IPS-15b (cell line): Measurements from ENCODE around the gene DIP2A.
"Not testable (repeated sequence)": the region's sequence is repeated elsewhere in the genome, so short reads cannot be mapped to it uniquely, and the experiment has no call there.

Source experiments
- H3K27me3 ChIP-seq: one replicate; pipeline ENCODE4 v1.6.1; 2013; ENCODE audit warnings: low read length; ENCODE audit not compliant: control insufficient read depth, insufficient read depth
- H3K36me3 ChIP-seq: one replicate; pipeline ENCODE4 v1.6.1; 2013; ENCODE audit warnings: low read length; ENCODE audit not compliant: control insufficient read depth, insufficient read depth
- H3K4me1 ChIP-seq: one replicate; pipeline ENCODE4 v1.6.1; 2013; ENCODE audit warnings: mild to moderate bottlenecking, low read length; ENCODE audit not compliant: control insufficient read depth, insufficient read depth
- H3K4me3 ChIP-seq: one replicate; pipeline ENCODE4 v1.5.1; 2013; ENCODE audit warnings: low read depth, low read length
- H3K9ac ChIP-seq: one replicate; pipeline ENCODE4 v1.6.1; 2013; ENCODE audit warnings: low read depth, mild to moderate bottlenecking, low read length
- H3K9me3 ChIP-seq: one replicate; pipeline ENCODE4 v1.6.1; 2013; ENCODE audit warnings: mild to moderate bottlenecking, low read length; ENCODE audit not compliant: control insufficient read depth, insufficient read depth

Gene DIP2A

DNA sequence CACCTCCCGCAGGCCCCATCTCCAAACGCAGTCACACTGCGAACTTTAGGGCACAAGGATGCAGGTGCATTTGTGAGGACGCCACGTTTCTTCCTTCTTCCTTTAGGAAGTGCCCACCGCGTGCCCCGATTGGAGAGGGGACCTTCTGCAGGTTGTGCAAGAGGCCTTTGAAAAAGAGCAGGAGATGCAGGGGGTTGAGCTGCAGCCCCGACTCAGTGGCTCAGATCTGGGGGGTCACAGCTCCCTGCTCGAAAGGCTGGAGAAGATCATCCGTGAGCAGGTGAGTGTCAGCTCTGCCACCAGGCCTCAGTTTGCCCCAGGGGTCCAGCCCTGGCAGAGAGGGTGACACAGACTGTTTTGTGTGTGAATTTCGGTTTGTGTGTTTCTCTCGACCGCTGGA is 31.2 kb upstream of the DIP2A start:
- H3K4me1 ChIP-seq, result peaks cover 2% of the 10 kb centered on the region
- H3K4me3 ChIP-seq, result no peak overlapping the region
- H3K9ac ChIP-seq, result peak overlapping the region; percentile 16
- H3K36me3 ChIP-seq, result peaks cover 38% of the 10 kb centered on the region
- H3K27me3 ChIP-seq, result no peaks in the 10 kb centered on the region
- H3K9me3 ChIP-seq, result no peaks in the 10 kb centered on the region

DNA sequence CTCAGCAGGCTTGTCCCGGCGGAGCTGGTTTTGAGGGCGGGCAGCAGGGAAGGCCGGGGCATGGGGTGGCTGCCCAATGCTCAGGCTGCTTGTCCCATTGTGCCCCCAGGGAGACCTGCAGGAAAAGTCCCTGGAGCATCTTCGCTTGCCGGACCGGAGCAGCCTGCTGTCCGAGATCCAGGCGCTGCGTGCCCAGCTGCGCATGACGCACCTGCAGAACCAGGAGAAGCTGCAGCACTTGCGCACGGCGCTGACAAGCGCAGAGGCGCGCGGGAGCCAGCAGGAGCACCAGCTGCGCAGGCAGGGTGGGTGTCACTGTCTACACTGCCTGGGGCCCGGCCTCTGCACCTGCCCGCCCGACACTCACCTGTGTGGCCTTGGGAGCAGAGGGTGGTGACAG is 30.4 kb upstream of the DIP2A start:
- Histone ChIP-seq H3K4me3 (no peak overlapping the region), H3K9me3 (no peaks in the 10 kb centered on the region), H3K4me1 (no peaks in the 10 kb centered on the region), H3K27me3 (no peaks in the 10 kb centered on the region), H3K36me3 (peaks cover 38% of the 10 kb centered on the region), H3K9ac (no peak overlapping the region)

DNA sequence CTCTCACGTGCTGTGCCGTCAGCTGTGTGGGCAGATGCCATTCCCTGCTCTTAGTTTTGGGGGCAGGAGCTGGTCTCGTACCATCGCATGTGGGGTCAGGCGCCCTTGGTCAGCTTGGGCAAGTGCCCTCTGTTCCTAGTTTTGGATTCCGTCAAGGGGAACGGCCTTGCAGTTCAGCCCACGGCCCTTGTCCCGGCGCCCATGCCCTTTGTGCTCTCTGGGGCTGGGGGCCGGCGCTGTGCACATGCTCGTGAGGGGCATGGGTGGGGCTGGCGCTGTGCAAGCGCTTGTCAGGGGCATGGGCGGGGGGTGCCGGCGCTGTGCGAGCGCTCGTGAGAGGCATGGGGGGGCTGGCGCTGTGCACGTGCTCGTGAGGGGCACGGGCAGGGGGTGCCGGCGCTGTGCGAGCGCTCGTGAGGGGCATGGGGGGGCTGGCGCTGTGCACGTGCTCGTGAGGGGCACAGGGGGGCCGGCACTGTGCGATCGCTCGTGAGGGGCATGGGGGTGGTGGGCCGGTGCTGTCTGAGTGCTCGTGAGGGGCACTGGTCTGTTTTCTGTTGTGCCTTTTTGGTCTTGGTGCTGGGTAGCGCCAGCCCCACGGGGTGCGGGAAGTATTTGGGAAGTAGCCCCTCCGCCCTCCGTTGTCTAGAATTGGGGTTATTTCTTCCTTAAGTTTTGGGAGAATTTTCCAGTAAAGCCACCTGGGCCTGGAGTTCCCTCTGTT is 29.5 kb upstream of the DIP2A start:
- Histone ChIP-seq H3K36me3 (peaks cover 35% of the 10 kb centered on the region), H3K9ac (no peak overlapping the region), H3K9me3 (no peaks in the 10 kb centered on the region), H3K4me3 (no peak overlapping the region), H3K4me1 (no peaks in the 10 kb centered on the region), H3K27me3 (no peaks in the 10 kb centered on the region)

DNA sequence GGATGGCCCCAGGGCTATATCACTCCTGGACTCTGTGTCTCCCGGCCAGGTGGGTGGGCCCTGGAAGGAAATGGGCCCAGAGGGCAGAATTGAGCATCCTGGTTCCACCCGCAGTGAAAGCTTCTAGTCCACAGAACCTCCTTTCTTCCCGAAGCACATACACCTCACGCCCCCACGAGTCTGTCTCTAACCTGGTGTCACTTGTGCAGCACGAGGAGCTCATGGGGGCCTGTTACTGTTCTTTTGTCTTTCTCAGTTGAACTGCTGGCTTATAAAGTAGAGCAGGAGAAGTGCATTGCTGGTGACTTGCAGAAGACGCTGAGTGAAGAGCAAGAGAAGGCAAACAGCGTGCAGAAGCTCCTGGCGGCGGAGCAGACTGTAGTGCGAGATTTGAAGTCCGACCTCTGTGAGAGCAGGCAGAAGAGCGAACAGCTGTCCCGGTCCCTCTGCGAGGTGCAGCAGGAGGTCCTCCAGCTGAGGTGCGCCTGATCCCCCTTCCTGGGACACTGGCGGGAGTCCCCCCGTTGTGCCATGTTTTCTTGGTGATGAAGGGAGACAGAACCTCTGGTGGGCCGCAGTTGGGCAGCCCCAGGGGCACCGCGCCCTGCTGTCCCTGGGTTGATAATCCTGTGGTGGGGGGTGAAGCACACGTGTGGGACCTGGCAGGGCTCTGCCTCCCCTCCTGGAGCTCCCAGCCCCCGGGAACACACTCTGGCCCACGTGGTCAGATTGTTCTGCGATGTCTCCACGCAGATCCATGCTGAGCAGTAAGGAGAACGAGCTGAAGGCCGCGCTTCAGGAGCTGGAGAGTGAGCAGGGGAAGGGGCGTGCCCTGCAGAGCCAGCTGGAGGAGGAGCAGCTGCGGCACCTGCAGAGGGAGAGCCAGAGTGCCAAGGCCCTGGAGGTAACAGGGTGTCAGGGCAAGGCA is 28.7 kb upstream of the DIP2A start:
- H3K27me3 ChIP-seq, result no peaks in the 10 kb centered on the region
- peaks cover 41% of the 10 kb centered on the region for H3K36me3 ChIP-seq
- H3K4me3 ChIP-seq, result no peak overlapping the region
- no peaks in the 10 kb centered on the region for H3K9me3 ChIP-seq
- no peak overlapping the region for H3K9ac ChIP-seq
- H3K4me1 ChIP-seq, result no peaks in the 10 kb centered on the region

DNA sequence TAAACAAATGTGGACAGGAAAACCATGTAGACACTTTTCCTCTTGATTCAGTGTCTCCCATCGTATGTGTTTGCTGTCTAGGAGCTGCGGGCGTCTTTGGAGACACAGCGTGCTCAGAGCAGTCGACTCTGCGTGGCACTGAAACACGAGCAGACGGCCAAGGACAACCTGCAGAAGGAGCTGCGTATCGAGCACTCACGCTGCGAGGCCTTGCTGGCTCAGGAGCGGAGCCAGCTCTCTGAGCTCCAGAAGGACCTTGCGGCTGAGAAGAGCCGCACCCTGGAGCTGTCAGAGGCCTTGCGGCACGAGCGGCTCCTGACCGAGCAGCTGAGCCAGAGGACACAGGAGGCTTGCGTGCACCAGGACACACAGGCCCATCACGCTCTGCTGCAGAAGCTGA is 27.2 kb upstream of the DIP2A start:
- Histone ChIP-seq H3K36me3 (peaks cover 46% of the 10 kb centered on the region), H3K9ac (no peak overlapping the region), H3K4me3 (no peak overlapping the region), H3K4me1 (no peaks in the 10 kb centered on the region), H3K27me3 (no peaks in the 10 kb centered on the region), H3K9me3 (no peaks in the 10 kb centered on the region)

DNA sequence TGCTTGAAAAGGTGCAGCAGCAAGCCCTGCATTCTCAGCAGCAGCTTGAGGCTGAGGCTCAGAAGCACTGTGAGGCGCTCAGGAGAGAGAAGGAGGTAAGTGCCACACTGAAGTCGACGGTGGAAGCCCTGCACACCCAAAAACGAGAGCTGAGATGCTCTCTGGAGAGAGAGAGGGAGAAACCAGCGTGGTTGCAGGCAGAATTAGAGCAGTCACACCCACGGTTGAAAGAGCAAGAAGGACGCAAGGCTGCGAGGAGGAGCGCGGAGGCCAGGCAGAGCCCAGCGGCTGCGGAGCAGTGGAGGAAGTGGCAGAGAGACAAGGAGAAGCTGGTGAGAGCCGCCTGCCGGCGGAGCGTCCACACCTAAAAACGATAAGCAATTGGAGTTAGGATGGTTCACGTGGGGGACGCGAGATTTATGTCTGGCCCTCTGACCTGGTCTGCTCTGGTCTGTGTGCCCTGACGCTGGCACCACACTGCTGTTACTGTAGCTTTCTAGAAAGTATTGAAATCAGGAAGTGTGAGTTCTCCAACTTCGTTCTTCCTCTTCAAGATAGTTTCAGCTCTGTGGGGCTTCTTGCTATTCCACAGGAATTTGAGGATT is 26.7 kb upstream of the DIP2A start:
- Histone ChIP-seq H3K4me1 (no peaks in the 10 kb centered on the region), H3K27me3 (no peaks in the 10 kb centered on the region), H3K36me3 (peaks cover 48% of the 10 kb centered on the region), H3K9ac (no peak overlapping the region), H3K9me3 (no peaks in the 10 kb centered on the region), H3K4me3 (no peak overlapping the region)

DNA sequence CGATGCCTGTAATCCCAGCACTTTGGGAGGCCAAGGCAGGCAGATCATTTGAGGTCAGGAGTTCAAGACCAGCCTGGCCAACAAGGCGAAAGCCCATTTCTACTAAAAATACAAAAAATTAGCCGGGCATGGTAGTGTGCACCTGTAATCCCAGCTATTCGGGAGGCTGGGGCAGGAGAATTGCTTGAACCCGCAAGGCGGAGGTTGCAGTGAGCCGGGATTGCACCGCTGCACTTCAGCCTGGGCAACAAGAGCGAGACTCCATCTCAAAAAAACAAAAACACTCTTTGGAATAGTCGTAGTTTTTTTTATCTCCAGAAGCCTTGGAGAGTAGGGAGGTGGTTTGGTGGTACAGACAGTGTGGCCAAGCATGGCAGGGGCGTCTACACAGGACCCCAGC is 25.6 kb upstream of the DIP2A start:
- H3K36me3 ChIP-seq, result peaks cover 47% of the 10 kb centered on the region
- not testable (repeated sequence) for H3K4me3 ChIP-seq, H3K9me3 ChIP-seq, H3K9ac ChIP-seq, H3K4me1 ChIP-seq, H3K27me3 ChIP-seq

DNA sequence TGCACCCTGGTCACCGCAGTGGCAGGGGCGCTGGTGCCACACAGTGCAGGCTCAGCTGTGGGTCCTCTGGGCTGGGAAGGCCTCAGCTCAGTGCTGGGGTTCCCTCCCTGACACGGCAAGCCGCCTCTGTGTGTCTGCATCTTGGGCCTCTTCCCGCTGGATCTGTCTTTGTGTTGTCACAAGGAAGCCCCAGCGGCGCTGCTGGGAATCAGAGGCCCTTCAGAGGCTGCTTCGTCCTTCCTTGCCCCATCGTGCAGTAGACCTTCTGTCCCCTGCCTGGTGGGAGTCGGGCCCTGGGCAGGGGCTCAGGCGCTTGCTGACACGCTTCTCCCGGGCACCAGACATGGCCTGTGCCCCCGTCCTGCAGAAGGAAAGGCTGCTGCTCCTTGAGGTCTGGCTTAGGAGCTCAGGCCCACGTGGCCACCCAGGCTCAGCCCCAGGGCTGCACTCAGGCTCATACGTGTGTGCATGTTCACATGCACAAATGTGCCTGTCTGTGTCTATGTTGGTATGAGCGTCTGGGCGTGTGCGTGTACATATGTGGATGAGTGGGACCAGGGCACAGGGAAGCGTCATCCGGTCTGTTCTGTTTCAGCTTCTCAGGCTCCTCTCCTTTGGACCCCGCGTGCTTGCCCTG is 24.3 kb upstream of the DIP2A start:
- Histone ChIP-seq H3K36me3 (peaks cover 52% of the 10 kb centered on the region), H3K9me3 (no peaks in the 10 kb centered on the region), H3K27me3 (no peaks in the 10 kb centered on the region), H3K9ac (no peak overlapping the region), H3K4me3 (no peak overlapping the region), H3K4me1 (no peaks in the 10 kb centered on the region)

DNA sequence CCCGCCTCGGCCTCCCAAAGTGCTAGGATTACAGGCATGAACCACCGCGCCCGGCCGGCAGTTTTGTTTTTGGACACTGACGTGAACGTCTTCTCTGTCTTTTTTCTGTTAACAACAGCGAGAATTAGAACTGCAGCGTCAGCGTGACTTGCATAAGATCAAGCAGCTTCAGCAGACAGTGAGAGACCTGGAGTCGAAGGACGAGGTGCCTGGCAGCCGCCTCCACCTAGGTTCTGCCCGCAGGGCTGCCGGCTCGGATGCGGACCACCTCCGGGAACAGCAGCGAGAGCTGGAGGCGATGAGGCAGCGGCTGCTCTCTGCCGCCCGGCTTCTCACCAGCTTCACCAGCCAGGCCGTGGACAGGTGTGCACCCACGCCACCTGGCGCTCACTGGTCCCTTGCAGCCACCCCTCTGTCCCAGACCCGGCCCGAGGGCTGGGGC is 22.9 kb upstream of the DIP2A start:
- no peaks in the 10 kb centered on the region for H3K9me3 ChIP-seq
- H3K27me3 ChIP-seq, result no peaks in the 10 kb centered on the region
- H3K9ac ChIP-seq, result no peak overlapping the region
- H3K4me1 ChIP-seq, result no peaks in the 10 kb centered on the region
- peaks cover 53% of the 10 kb centered on the region for H3K36me3 ChIP-seq
- no peak overlapping the region for H3K4me3 ChIP-seq

DNA sequence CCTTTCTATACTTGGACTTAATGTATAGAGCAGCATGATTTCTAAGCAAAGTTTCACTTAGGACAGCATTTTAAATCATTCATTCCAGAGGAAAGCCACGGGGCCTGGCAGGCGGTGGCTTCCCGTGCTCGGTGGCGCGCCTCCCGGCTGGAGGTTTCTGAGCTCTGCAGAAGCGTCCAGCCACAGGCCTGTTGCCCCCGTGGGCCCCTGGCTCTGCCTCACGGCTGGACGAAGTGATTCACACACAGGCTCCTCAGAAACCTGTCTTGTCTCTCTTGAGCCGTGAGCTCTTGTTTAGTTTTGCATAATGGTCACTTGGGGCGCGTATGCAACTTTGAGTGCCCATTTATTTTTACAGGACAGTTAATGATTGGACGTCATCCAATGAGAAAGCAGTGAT is 22.1 kb upstream of the DIP2A start:
- Histone ChIP-seq H3K27me3 (no peaks in the 10 kb centered on the region), H3K9me3 (no peaks in the 10 kb centered on the region), H3K4me3 (no peak overlapping the region), H3K4me1 (no peaks in the 10 kb centered on the region), H3K36me3 (peaks cover 52% of the 10 kb centered on the region), H3K9ac (no peak overlapping the region)

DNA sequence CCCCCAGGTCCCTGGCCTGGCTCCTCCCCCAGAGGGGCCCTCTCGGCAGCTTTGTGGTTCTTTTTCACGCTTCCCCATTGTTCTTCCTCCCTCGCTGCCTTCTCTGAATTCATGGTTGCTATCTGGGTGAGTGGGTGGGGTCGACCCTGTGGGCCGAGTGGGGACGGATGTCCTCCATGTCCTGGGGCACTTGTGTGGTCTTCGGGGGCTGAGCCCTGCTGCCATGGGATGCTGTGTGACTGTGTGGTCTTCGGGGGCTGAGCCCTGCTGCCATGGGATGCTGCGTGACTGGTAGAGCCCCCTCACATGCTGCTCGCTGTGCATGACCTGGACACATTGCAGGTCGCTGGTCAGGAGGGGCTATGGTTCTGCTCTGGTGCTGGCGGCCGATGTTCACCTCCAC is 21.6 kb upstream of the DIP2A start:
- Histone ChIP-seq H3K4me3 (no peak overlapping the region), H3K36me3 (peaks cover 52% of the 10 kb centered on the region)

More for the DNA sequence above, 21.6 kb upstream of the DIP2A start:
- H3K27me3 ChIP-seq, result no peaks in the 10 kb centered on the region
- H3K9ac ChIP-seq, result no peak overlapping the region
- H3K9me3 ChIP-seq, result no peaks in the 10 kb centered on the region
- H3K4me1 ChIP-seq, result no peaks in the 10 kb centered on the region
